ENCODE data around the gene FZD10. TPM values are rescaled to one million over a fixed set of nuclear protein-coding genes. Genes with fewer than 3 reads are reported as not detected.

FZD10 gene, protein sequence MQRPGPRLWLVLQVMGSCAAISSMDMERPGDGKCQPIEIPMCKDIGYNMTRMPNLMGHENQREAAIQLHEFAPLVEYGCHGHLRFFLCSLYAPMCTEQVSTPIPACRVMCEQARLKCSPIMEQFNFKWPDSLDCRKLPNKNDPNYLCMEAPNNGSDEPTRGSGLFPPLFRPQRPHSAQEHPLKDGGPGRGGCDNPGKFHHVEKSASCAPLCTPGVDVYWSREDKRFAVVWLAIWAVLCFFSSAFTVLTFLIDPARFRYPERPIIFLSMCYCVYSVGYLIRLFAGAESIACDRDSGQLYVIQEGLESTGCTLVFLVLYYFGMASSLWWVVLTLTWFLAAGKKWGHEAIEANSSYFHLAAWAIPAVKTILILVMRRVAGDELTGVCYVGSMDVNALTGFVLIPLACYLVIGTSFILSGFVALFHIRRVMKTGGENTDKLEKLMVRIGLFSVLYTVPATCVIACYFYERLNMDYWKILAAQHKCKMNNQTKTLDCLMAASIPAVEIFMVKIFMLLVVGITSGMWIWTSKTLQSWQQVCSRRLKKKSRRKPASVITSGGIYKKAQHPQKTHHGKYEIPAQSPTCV
- total RNA-seq (2022) (0.15 TPM in 1 of 2 replicates, not detected in the other), Bru-seq, nascent RNA (not detected), BruChase-seq, experiment 1, labeled RNA remaining after a 6-hour chase (not detected), BruChase-seq, experiment 2, labeled RNA remaining after a 2-hour chase (percentile 19 among the genes with signal in this experiment)
- long read RNA-seq = 0 reads

- H3K4me1 Mint-ChIP-seq (ENCODE audit: insufficient read depth, unreplicated experiment) = no peaks in the 10 kb centered on the region
- peak within 1 kb of the TSS; percentile 65 for H3K4me3 Mint-ChIP-seq (ENCODE audit: unreplicated experiment)
- ChIA-PET POLR2A (interaction anchor here (0.6 kb wide), 1 partner anchor 75 kb away, joined by 4 read pairs; no protein-coding TSS in a partner anchor), CTCF (no interaction called here)
- H3K9me3 Mint-ChIP-seq (ENCODE audit: unreplicated experiment) = no peaks in the 10 kb centered on the region
- H3K36me3 Mint-ChIP-seq (ENCODE audit: insufficient read depth, unreplicated experiment) = no peaks in the 10 kb centered on the region
- BruUV-seq (replicated peaks) = no TSS peak
- DNase-seq (ENCODE audit: unreplicated experiment) = no peak
- intact Hi-C loops (cut with micrococcal nuclease) = loop anchor here (10.0 kb wide), 1 partner anchor 173 kb away; the partner anchor contains the start of gene PIWIL1
- TF ChIP-seq CTCF (IDR thresholded peaks at IDR 0.05; ENCODE audit: unreplicated experiment) = no peak
- H3K27ac Mint-ChIP-seq (ENCODE audit: low read depth, unreplicated experiment) = no peak within 1 kb of the TSS
- H3K27me3 Mint-ChIP-seq (ENCODE audit: insufficient read depth, unreplicated experiment) = peaks cover 4% of the 10 kb centered on the region
These were observed at the start of gene FZD10 for GRCh38 chr12:130162267-130162666. FZD10 (plus strand) TSS chr12:130162464; CDS start chr12:130162943, 479 bp downstream.

DNA sequence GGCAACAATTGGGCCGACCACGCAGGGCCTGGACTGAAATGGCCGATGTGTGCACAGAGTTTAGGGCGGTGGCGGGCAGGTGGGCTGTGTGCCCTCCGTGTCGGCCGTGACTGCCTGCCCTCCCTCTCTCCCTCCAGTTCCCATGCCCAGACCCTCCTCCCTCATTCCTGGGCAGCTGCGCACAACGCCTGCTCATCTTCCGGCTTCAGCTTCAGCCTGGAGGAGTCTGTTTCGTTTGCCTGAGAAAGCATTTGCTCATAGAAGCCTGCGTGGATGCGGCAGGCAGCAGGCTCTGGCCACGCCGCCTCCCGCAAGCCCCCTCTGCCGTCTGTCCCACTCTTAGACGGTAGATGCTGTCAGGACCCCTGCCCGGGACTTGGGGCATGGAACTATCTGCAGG is 47.3 kb upstream of the FZD10 start:
- Mint-ChIP-seq H3K9me3 (ENCODE audit: unreplicated experiment) (no peaks in the 10 kb centered on the region), H3K27ac (ENCODE audit: low read depth, unreplicated experiment) (no peak overlapping the region), H3K36me3 (ENCODE audit: insufficient read depth, unreplicated experiment) (no peaks in the 10 kb centered on the region), H3K4me3 (ENCODE audit: unreplicated experiment) (no peak overlapping the region), H3K4me1 (ENCODE audit: insufficient read depth, unreplicated experiment) (no peaks in the 10 kb centered on the region), H3K27me3 (ENCODE audit: insufficient read depth, unreplicated experiment) (no peaks in the 10 kb centered on the region)
- BruUV-seq (replicated peaks) = no TSS peak
- ChIA-PET POLR2A (no interaction called here), CTCF (interaction anchor here (0.6 kb wide), 1 partner anchor 10 kb away, joined by 3 read pairs; no protein-coding TSS in a partner anchor)
- no peak for DNase-seq (ENCODE audit: unreplicated experiment)
- TF ChIP-seq CTCF (IDR thresholded peaks at IDR 0.05; ENCODE audit: unreplicated experiment) = no peak
- intact Hi-C loops (cut with micrococcal nuclease) = no loop called here

- Mint-ChIP-seq H3K4me3 (ENCODE audit: unreplicated experiment) (no peak overlapping the region), H3K4me1 (ENCODE audit: insufficient read depth, unreplicated experiment) (no peaks in the 10 kb centered on the region), H3K9me3 (ENCODE audit: unreplicated experiment) (no peaks in the 10 kb centered on the region), H3K27me3 (ENCODE audit: insufficient read depth, unreplicated experiment) (no peaks in the 10 kb centered on the region), H3K27ac (ENCODE audit: low read depth, unreplicated experiment) (no peak overlapping the region), H3K36me3 (ENCODE audit: insufficient read depth, unreplicated experiment) (no peaks in the 10 kb centered on the region)
- intact Hi-C loops (cut with micrococcal nuclease) = no loop called here
- no TSS peak for BruUV-seq (replicated peaks)
- no peak for DNase-seq (ENCODE audit: unreplicated experiment)
- ChIA-PET POLR2A (no interaction called here), CTCF (interaction anchor here (0.6 kb wide), 1 partner anchor 11 kb away, joined by 3 read pairs; no protein-coding TSS in a partner anchor)
- no peak for TF ChIP-seq CTCF (IDR thresholded peaks at IDR 0.05; ENCODE audit: unreplicated experiment)
These were observed 46.6 kb upstream of the FZD10 start for GRCh38 chr12:130115646-130116045.

DNA sequence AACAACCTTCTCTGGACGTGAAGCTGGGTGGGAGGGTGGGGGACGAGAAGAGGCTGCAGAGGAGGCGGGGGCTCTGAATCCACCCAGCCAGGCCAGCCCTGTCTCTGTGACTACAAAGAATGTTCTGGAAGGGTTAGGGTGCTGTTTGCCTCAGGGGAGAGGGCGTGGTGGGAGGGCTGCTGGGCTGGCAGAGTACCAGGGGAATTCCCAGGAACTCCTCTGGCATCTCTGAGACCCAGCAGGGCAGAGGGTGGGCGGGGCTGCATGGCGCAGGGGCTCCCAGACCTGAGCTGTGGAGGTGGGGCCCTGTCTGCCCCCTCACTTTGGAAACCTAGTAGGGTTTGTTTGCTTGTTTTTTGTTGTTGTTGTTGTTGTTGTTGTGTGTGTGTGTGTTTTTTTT is 45.5 kb upstream of the FZD10 start:
- H3K4me1 Mint-ChIP-seq (ENCODE audit: insufficient read depth, unreplicated experiment) = no peaks in the 10 kb centered on the region
- intact Hi-C loops (cut with micrococcal nuclease) = no loop called here
- TF ChIP-seq CTCF (IDR thresholded peaks at IDR 0.05; ENCODE audit: unreplicated experiment) = no peak
- H3K9me3 Mint-ChIP-seq (ENCODE audit: unreplicated experiment) = no peaks in the 10 kb centered on the region
- POLR2A ChIA-PET = interaction anchor here (1.7 kb wide), 1 partner anchor 9 kb away, joined by 6 read pairs; no protein-coding TSS in a partner anchor
- H3K36me3 Mint-ChIP-seq (ENCODE audit: insufficient read depth, unreplicated experiment) = no peaks in the 10 kb centered on the region
- H3K27ac Mint-ChIP-seq (ENCODE audit: low read depth, unreplicated experiment) = no peak overlapping the region
- H3K4me3 Mint-ChIP-seq (ENCODE audit: unreplicated experiment) = no peak overlapping the region
- no peaks in the 10 kb centered on the region for H3K27me3 Mint-ChIP-seq (ENCODE audit: insufficient read depth, unreplicated experiment)
- BruUV-seq (replicated peaks) = no TSS peak
- CTCF ChIA-PET = no interaction called here
- DNase-seq (ENCODE audit: unreplicated experiment) = no peak
